Progenitor cell of endocrine pancreas (in vitro differentiated cells): ENCODE results near the gene TRIP4. TPM values are rescaled to one million over a fixed set of nuclear protein-coding genes. Genes with fewer than 3 reads are reported as not detected.
A peak's percentile ranks its signal among the peaks of the same experiment; 100 is the strongest.

Experiments
- DNase-seq: peaks from one replicate; pipeline ENCODE4 v3.0.0; 2021; ENCODE audit warnings: low spot score; ENCODE audit not compliant: unreplicated experiment
- H3K27ac Mint-ChIP-seq: 2 replicates; pipeline ENCODE4 v1.8.0; 2021; ENCODE audit warnings: mild to moderate bottlenecking, moderate library complexity, mixed read lengths
- H3K27me3 Mint-ChIP-seq: 2 replicates; pipeline ENCODE4 v1.8.0; 2021; ENCODE audit warnings: mixed read lengths
- H3K36me3 Mint-ChIP-seq: 2 replicates; pipeline ENCODE4 v1.8.0; 2022; ENCODE audit warnings: mixed read lengths; ENCODE audit not compliant: insufficient read depth
- H3K4me1 Mint-ChIP-seq: 2 replicates; pipeline ENCODE4 v1.8.0; 2021; ENCODE audit warnings: low read depth, mixed read lengths
- H3K4me3 Mint-ChIP-seq: 2 replicates; pipeline ENCODE4 v1.8.0; 2021; ENCODE audit warnings: low read depth, mild to moderate bottlenecking, moderate library complexity, mixed read lengths
- H3K9me3 Mint-ChIP-seq: 2 replicates; pipeline ENCODE4 v1.8.0; 2021; ENCODE audit warnings: low read depth, mixed read lengths
- total RNA-seq: library from RNA; stranded (reverse); gene quantifications from 2 replicates; pipeline ENCODE4 v1.2.1, GENCODE V29; 2021
- TF ChIP-seq, protein P1 (sequence below): fragments of 200-600 bp; sonication (generic); IDR thresholded peaks from one replicate; pipeline ENCODE4 v1.5.0; 2021; ENCODE audit warnings: antibody characterized with exemption, mild to moderate bottlenecking; ENCODE audit not compliant: unreplicated experiment

TRIP4 gene
- total RNA-seq, 1 donor from 2014 or later = 27.9 TPM

DNA sequence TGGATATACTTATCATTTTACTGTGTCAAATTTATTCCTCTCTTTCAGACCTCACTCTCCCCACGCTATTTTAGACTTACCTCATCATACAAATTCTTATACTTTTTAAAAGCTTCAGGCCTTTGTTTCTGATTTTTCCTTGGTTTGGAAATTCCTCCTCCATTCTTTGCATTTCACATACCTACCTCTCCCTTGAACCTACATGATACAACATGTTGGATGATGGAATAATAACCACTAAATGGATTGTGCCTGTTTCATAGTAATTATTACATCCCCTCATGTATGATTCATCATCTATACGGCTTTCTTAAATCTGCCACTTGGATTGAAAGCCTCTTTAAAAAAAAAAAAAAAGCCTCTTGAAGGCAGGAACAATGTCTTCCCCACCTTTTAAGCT is 24.6 kb downstream of the TRIP4 start:
- Mint-ChIP-seq H3K4me1 (no peaks in the 10 kb centered on the region), H3K9me3 (no peaks in the 10 kb centered on the region), H3K27me3 (no peaks in the 10 kb centered on the region), H3K36me3 (peaks cover 28% of the 10 kb centered on the region), H3K4me3 (no peak overlapping the region), H3K27ac (no peak overlapping the region)
- TF ChIP-seq, protein P1, sequence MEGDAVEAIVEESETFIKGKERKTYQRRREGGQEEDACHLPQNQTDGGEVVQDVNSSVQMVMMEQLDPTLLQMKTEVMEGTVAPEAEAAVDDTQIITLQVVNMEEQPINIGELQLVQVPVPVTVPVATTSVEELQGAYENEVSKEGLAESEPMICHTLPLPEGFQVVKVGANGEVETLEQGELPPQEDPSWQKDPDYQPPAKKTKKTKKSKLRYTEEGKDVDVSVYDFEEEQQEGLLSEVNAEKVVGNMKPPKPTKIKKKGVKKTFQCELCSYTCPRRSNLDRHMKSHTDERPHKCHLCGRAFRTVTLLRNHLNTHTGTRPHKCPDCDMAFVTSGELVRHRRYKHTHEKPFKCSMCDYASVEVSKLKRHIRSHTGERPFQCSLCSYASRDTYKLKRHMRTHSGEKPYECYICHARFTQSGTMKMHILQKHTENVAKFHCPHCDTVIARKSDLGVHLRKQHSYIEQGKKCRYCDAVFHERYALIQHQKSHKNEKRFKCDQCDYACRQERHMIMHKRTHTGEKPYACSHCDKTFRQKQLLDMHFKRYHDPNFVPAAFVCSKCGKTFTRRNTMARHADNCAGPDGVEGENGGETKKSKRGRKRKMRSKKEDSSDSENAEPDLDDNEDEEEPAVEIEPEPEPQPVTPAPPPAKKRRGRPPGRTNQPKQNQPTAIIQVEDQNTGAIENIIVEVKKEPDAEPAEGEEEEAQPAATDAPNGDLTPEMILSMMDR = no peak
- no peak for DNase-seq

DNA sequence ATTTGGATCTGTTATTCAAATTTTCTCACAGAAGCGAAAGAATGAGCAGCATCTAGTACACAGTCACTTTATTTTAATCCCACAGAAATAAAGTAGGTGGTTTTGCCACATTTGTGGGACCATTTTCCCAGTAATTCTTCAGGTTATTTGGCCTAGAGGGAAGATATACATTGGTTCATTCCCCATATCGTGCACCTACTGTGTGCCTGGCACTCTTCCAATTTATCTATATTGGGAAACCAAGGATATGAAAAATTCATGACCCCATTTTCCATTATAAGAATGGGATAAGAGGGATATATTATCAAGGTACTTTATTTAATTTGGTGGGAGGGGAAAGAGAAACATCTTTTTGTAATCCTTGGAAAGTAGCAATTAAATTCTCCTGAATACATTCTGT is 35.1 kb downstream of the TRIP4 start:
- Mint-ChIP-seq H3K27ac (no peak overlapping the region), H3K9me3 (no peaks in the 10 kb centered on the region), H3K36me3 (peaks cover 21% of the 10 kb centered on the region), H3K4me1 (peaks cover 8% of the 10 kb centered on the region), H3K27me3 (no peaks in the 10 kb centered on the region), H3K4me3 (no peak overlapping the region)
- DNase-seq = no peak
- TF ChIP-seq, protein P1 = no peak

- TF ChIP-seq, protein P1 = no peak
- Mint-ChIP-seq H3K27ac (peak overlapping the region; percentile 4), H3K4me1 (peaks cover 8% of the 10 kb centered on the region), H3K36me3 (peaks cover 18% of the 10 kb centered on the region), H3K9me3 (no peaks in the 10 kb centered on the region), H3K4me3 (no peak overlapping the region), H3K27me3 (no peaks in the 10 kb centered on the region)
- DNase-seq = no peak
These were observed 36.3 kb downstream of the TRIP4 start for GRCh38 chr15:64423970-64424369.

DNA sequence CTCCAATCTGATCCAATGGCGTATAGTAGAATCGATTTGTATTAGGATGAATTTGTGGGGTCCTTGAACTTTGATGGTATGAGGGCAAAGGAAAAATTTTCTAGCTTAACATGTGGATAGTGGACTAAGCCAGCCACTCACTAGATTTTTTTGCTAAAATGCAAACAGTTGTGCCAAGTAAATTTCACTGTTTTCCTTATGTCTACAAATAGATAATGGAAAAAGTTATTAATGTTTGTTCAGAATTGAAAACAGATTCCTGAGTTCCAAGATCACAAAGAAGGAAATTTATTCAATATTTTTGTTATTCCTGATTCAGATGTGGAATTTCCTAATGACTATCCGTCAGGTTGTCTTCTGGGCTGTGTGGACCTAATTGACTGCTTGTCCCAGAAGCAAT is 37.6 kb downstream of the TRIP4 start:
- TF ChIP-seq, protein P1 = no peak
- H3K4me1 Mint-ChIP-seq = peaks cover 15% of the 10 kb centered on the region
- H3K4me3 Mint-ChIP-seq = no peak overlapping the region
- H3K36me3 Mint-ChIP-seq = peaks cover 18% of the 10 kb centered on the region
- H3K27me3 Mint-ChIP-seq = no peaks in the 10 kb centered on the region
- peak overlapping the region; percentile 19 for H3K27ac Mint-ChIP-seq
- no peak for DNase-seq
- H3K9me3 Mint-ChIP-seq = no peaks in the 10 kb centered on the region

- Mint-ChIP-seq H3K27ac (no peak overlapping the region), H3K4me1 (peaks cover 20% of the 10 kb centered on the region), H3K4me3 (no peak overlapping the region), H3K36me3 (peaks cover 18% of the 10 kb centered on the region), H3K9me3 (no peaks in the 10 kb centered on the region), H3K27me3 (no peaks in the 10 kb centered on the region)
- TF ChIP-seq, protein P1 = peak; percentile 33
- no peak for DNase-seq
These were observed 39.3 kb downstream of the TRIP4 start for GRCh38 chr15:64426845-64427465.
